GM23338 (cell line): ENCODE results near the gene CTU1. TPM values are rescaled to one million over a fixed set of nuclear protein-coding genes. Genes with fewer than 3 reads are reported as not detected.

Experiments
- ATAC-seq: fragments of 200-7000 bp; cut with Tn5 transposase; 3 replicates; pipeline ENCODE4 v1.9.1; 2020
- DNase-seq: peaks from one replicate; pipeline ENCODE4 v3.0.0-alpha.2; 2015; ENCODE audit warnings: low spot score
- H2AFZ ChIP-seq: fragments of 200-600 bp; sonication (generic); 2 replicates; pipeline ENCODE4 v1.8.0; 2016; ENCODE audit warnings: antibody characterized with exemption, mild to moderate bottlenecking, moderate library complexity
- H3F3A ChIP-seq: fragments of 200-600 bp; sonication (generic); replicated peaks from 2 replicates; pipeline ENCODE4 v1.8.0; 2017; ENCODE audit warnings: antibody characterized with exemption, mixed run types, low read depth
- H3K27ac ChIP-seq: fragments of 200-600 bp; sonication (generic); 2 replicates; pipeline ENCODE4 v1.6.1; 2016; ENCODE audit warnings: low read depth
- H3K27me3 ChIP-seq: fragments of 200-600 bp; sonication (generic); 2 replicates; pipeline ENCODE4 v1.8.0; 2016; ENCODE audit warnings: mild to moderate bottlenecking, mixed run types, moderate library complexity; ENCODE audit not compliant: insufficient read depth
- H3K36me3 ChIP-seq: fragments of 200-600 bp; sonication (generic); 2 replicates; pipeline ENCODE4 v1.8.0; 2016; ENCODE audit warnings: mild to moderate bottlenecking; ENCODE audit not compliant: insufficient read depth
- H3K4me1 ChIP-seq: fragments of 200-600 bp; sonication (generic); 2 replicates; pipeline ENCODE4 v1.8.0; 2016; ENCODE audit warnings: mild to moderate bottlenecking, moderate library complexity; ENCODE audit not compliant: insufficient read depth
- H3K4me2 ChIP-seq: fragments of 200-600 bp; sonication (generic); 2 replicates; pipeline ENCODE4 v1.7.1; 2017; ENCODE audit warnings: mixed run types
- H3K4me3 ChIP-seq: fragments of 200-600 bp; sonication (generic); 2 replicates; pipeline ENCODE4 v1.6.1; 2016; ENCODE audit warnings: mixed run types
- H3K79me2 ChIP-seq: fragments of 200-600 bp; sonication (generic); replicated peaks from 2 replicates; pipeline ENCODE4 v1.8.0; 2017; ENCODE audit warnings: mild to moderate bottlenecking; ENCODE audit not compliant: insufficient read depth
- H3K9me2 ChIP-seq: fragments of 200-600 bp; sonication (generic); 2 replicates; pipeline ENCODE4 v1.8.0; 2017; ENCODE audit not compliant: insufficient read depth
- H4K20me1 ChIP-seq: fragments of 200-600 bp; sonication (generic); replicated peaks from 2 replicates; pipeline ENCODE4 v1.8.0; 2017; ENCODE audit warnings: mild to moderate bottlenecking; ENCODE audit not compliant: insufficient read depth
- H3K27ac Mint-ChIP-seq: 2 replicates; pipeline ENCODE4 v1.8.0; 2020; ENCODE audit warnings: inconsistent platforms, mild to moderate bottlenecking, moderate library complexity, mixed read lengths
- H3K27me3 Mint-ChIP-seq: 3 replicates; pipeline ENCODE4 v1.8.0; 2022; ENCODE audit warnings: low read depth, mild to moderate bottlenecking, moderate library complexity, mixed read lengths, inconsistent platforms; ENCODE audit not compliant: insufficient read depth, poor library complexity
- H3K36me3 Mint-ChIP-seq: 3 replicates; pipeline ENCODE4 v1.8.0; 2021; ENCODE audit warnings: low read depth, mild to moderate bottlenecking, inconsistent platforms, moderate library complexity, mixed read lengths
- H3K4me1 Mint-ChIP-seq: 3 replicates; pipeline ENCODE4 v1.8.0; 2020; ENCODE audit warnings: mild to moderate bottlenecking, inconsistent platforms, mixed read lengths
- H3K4me3 Mint-ChIP-seq: 3 replicates; pipeline ENCODE4 v1.8.0; 2021; ENCODE audit warnings: moderate library complexity, mild to moderate bottlenecking, inconsistent platforms, mixed read lengths
- H3K9me3 Mint-ChIP-seq: 3 replicates; pipeline ENCODE4 v1.8.0; 2020; ENCODE audit warnings: moderate library complexity, mild to moderate bottlenecking, inconsistent platforms, mixed read lengths
- CREB1 ChIP-seq: fragments of 250-450 bp; sonication (Bioruptor Pico); IDR thresholded peaks from 2 replicates; pipeline ENCODE4 v1.5.0; 2020; ENCODE audit warnings: low read depth, mild to moderate bottlenecking, moderate library complexity
- EZH2phosphoT487 ChIP-seq: fragments of 200-600 bp; sonication (generic); IDR thresholded peaks from one replicate; pipeline ENCODE4 v1.8.1; 2018; ENCODE audit warnings: antibody characterized with exemption; ENCODE audit not compliant: unreplicated experiment
- JUNB ChIP-seq: IDR thresholded peaks from one replicate; pipeline ENCODE4 v1.6.1; 2016; ENCODE audit warnings: antibody characterized with exemption; ENCODE audit not compliant: unreplicated experiment
- ZNF114 ChIP-seq: fragments of 250-450 bp; sonication (Bioruptor Pico); IDR thresholded peaks from 2 replicates; pipeline ENCODE4 v1.5.0; 2020; ENCODE audit warnings: mild to moderate bottlenecking, moderate library complexity
- polyA plus RNA-seq: library from polyadenylated mRNA; unstranded; fragments of >200 nt; fragmentation: Nextera tagmentation; extraction: Ambion mirVana; gene quantifications from 2 replicates; pipeline ENCODE4 v1.2.1, GENCODE V29; 2016
- total RNA-seq: library from RNA; depleted of rRNA; stranded (reverse); fragments of >200 nt; shearing (Covaris generic); gene quantifications from 2 replicates; pipeline ENCODE4 v1.2.3, GENCODE V29; 2014
- TF ChIP-seq, protein P1 (sequence below): IDR thresholded peaks from 2 replicates; pipeline ENCODE4 v1.6.1; 2016; ENCODE audit warnings: antibody characterized with exemption

Gene CTU1
- total and polyA plus RNA-seq, 2 experiments from 2014 or later, result 3.7 to 18.8 TPM

DNA sequence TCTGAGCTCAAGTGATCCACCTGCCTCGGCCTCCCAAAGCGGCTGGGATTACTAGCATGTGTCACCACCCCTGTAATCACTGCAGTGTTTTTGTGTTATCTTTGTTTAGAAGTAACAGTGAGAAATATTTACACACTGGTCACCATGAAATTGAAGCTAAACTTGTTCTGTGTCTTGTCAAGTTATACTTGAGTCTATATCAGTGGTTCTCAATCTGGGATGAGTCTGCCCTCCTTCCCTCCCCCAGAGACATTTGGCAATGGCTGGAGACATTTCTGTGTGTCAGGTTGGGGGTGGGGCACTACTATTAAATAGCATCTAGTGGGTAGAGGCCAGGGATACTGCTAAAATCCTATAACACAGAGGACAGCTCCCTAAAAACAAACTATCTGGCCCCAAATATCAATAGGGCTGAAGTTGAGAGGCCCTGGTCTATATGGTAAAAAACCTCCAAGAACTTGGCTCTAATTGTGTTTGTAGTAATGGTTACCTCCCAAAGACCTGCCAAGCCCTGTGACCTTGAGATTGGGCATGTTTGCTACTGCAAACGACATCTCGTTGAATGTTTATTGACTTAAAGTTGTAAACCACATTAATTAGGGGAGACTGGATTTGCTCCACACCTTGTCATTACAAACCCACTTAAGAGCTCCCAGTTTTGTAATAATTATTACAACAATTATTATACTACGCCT lies 6.9 kb downstream of the CTU1 start:
- Mint-ChIP-seq H3K27ac (no peak overlapping the region), H3K4me1 (no peaks in the 10 kb centered on the region; the same call in 1 of the 3 replicates), H3K27me3 (peaks cover 8% of the 10 kb centered on the region), H3K36me3 (peaks cover 20% of the 10 kb centered on the region), H3K4me3 (no peak overlapping the region), H3K9me3 (peaks cover 4% of the 10 kb centered on the region; the same call in 1 of the 3 replicates)
- H3K79me2 ChIP-seq, result peaks cover 6% of the 10 kb centered on the region; the same call in 1 of the 2 replicates
- H3K9me2 ChIP-seq, result no peaks in the 10 kb centered on the region
- no peak overlapping the region for H2AFZ ChIP-seq
- TF ChIP-seq ZNF114 (CRISPR knock-in tag) (no peak), JUNB (no peak), EZH2phosphoT487 (no peak)
- TF ChIP-seq, protein P1, sequence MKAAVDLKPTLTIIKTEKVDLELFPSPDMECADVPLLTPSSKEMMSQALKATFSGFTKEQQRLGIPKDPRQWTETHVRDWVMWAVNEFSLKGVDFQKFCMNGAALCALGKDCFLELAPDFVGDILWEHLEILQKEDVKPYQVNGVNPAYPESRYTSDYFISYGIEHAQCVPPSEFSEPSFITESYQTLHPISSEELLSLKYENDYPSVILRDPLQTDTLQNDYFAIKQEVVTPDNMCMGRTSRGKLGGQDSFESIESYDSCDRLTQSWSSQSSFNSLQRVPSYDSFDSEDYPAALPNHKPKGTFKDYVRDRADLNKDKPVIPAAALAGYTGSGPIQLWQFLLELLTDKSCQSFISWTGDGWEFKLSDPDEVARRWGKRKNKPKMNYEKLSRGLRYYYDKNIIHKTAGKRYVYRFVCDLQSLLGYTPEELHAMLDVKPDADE, result no peak
- peaks cover 7% of the 10 kb centered on the region; the same call in 1 of the 2 replicates for H4K20me1 ChIP-seq
- no peaks in the 10 kb centered on the region; the same call in 1 of the 2 replicates for H3K27me3 ChIP-seq
- H3K4me1 ChIP-seq, result peaks cover 7% of the 10 kb centered on the region; the same call in 1 of the 2 replicates
- no peak overlapping the region for H3K4me3 ChIP-seq
- no peak overlapping the region for H3K27ac ChIP-seq
- H3K36me3 ChIP-seq, result peaks cover 4% of the 10 kb centered on the region; the same call in 1 of the 2 replicates
- DNase-seq, result no peak
- ATAC-seq, result no peak
- peaks cover 5% of the 10 kb centered on the region; the same call in 1 of the 2 replicates for H3F3A ChIP-seq
- H3K4me2 ChIP-seq, result no peak overlapping the region

DNA sequence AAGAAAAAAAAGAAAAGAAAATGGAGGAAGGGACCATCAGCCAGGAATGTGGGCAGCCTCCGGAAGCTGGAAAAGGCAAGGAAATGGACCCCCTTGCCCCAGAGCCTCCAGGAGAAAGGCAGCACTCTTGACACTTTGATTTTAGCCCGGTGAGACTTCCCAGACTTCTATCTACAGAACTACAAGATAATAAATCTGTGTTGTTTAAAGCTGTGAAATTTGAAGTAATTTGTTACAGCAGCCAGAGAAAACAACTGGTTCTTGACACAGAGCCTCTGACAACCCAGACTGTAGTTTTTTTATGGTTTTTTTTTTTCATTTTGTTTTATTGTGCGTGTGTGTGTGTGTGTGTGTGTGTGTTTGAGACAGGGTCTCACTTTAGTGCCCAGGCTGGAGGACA lies 7.6 kb downstream of the CTU1 start:
- H3K4me1 ChIP-seq, result peaks cover 7% of the 10 kb centered on the region; the same call in 1 of the 2 replicates
- DNase-seq (no peak), ATAC-seq (no peak)
- H3K9me3 Mint-ChIP-seq, result peaks cover 4% of the 10 kb centered on the region; the same call in 1 of the 3 replicates
- no peak overlapping the region for H2AFZ ChIP-seq
- H3K4me2 ChIP-seq, result no peak overlapping the region
- H3K4me1 Mint-ChIP-seq, result no peaks in the 10 kb centered on the region; the same call in 1 of the 3 replicates
- H3K4me3 Mint-ChIP-seq, result no peak overlapping the region
- H3K79me2 ChIP-seq, result peaks cover 6% of the 10 kb centered on the region; the same call in 1 of the 2 replicates
- peaks cover 20% of the 10 kb centered on the region for H3K36me3 Mint-ChIP-seq
- H3K27me3 ChIP-seq, result no peaks in the 10 kb centered on the region; the same call in 1 of the 2 replicates
- no peak overlapping the region for H3K27ac Mint-ChIP-seq
- H3K9me2 ChIP-seq, result no peaks in the 10 kb centered on the region
- H3K27ac ChIP-seq, result no peak overlapping the region
- peaks cover 5% of the 10 kb centered on the region; the same call in 1 of the 2 replicates for H3F3A ChIP-seq
- H3K4me3 ChIP-seq, result no peak overlapping the region
- no peak for TF ChIP-seq JUNB
- TF ChIP-seq ZNF114 (CRISPR knock-in tag), result no peak
- TF ChIP-seq, protein P1, result no peak
- peaks cover 4% of the 10 kb centered on the region; the same call in 1 of the 2 replicates for H3K36me3 ChIP-seq
- peaks cover 8% of the 10 kb centered on the region for H3K27me3 Mint-ChIP-seq
- H4K20me1 ChIP-seq, result peaks cover 7% of the 10 kb centered on the region; the same call in 1 of the 2 replicates

- H3F3A ChIP-seq, result peaks cover 5% of the 10 kb centered on the region; the same call in 1 of the 2 replicates
- H3K79me2 ChIP-seq, result peaks cover 6% of the 10 kb centered on the region; the same call in 1 of the 2 replicates
- no peaks in the 10 kb centered on the region; the same call in 1 of the 2 replicates for H3K27me3 ChIP-seq
- peaks cover 4% of the 10 kb centered on the region; the same call in 1 of the 2 replicates for H3K36me3 ChIP-seq
- peaks cover 12% of the 10 kb centered on the region for H3K4me1 ChIP-seq
- no peak overlapping the region for H2AFZ ChIP-seq
- no peak overlapping the region for H3K27ac Mint-ChIP-seq
- H3K9me2 ChIP-seq, result no peaks in the 10 kb centered on the region
- no peak overlapping the region for H3K27ac ChIP-seq
- H3K4me2 ChIP-seq, result peak overlapping the region; percentile 83
- no peak for ATAC-seq
- peaks cover 7% of the 10 kb centered on the region; the same call in 1 of the 2 replicates for H4K20me1 ChIP-seq
- peaks cover 4% of the 10 kb centered on the region; the same call in 1 of the 3 replicates for H3K9me3 Mint-ChIP-seq
- H3K4me3 ChIP-seq, result peak overlapping the region; percentile 69
- peaks cover 7% of the 10 kb centered on the region for H3K4me1 Mint-ChIP-seq
- H3K36me3 Mint-ChIP-seq, result peaks cover 17% of the 10 kb centered on the region
- H3K27me3 Mint-ChIP-seq, result peaks cover 9% of the 10 kb centered on the region
- peak overlapping the region; percentile 34; the same call in 2 of the 3 replicates for H3K4me3 Mint-ChIP-seq
- no peak for DNase-seq
- TF ChIP-seq CREB1 (CRISPR knock-in tag), result no peak
Observed at GRCh38 chr19:51099047-51099382, 9.2 kb downstream of the CTU1 start.
